Dedifferentiated amniotic fluid mesenchymal stem cell (primary cell): ENCODE results near the gene EHHADH.

ENCODE experiments used
- DNase-seq: peaks from one replicate; pipeline ENCODE4 v3.0.0-alpha.2; 2016; ENCODE audit errors: extremely low spot score

EHHADH gene

GRCh38 chr3:185145511-185145910, 108.3 kb downstream of the EHHADH start:
- DNase-seq, result no peak

DNA sequence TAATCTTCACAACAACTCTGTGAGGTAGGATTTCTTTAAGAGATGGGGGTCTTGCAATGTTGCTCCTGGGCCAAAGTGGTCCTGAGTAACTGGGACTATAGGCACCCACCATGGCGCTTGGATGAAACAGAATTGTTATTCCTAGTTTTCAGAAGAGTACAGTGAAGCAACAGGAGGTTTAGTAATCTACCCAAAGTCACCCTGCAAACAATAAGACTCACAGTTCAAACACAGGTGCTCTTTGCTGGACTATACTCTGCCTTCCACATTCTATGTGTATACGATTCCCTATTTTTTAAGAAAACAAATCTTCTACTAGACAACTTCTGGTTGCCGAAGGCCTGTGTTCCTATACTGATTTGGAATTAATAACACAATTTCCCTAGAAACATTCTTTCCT, 109.1 kb downstream of the EHHADH start:
- DNase-seq, result no peak
